GM19372 (cell line): Measurements from ENCODE around the gene PASK.

Source experiments
- ATAC-seq: cut with Tn5 transposase; IDR thresholded peaks from one replicate; pipeline ENCODE4 v1.9.1; 2021; ENCODE audit warnings: mild to moderate bottlenecking, low read depth, moderate library complexity; ENCODE audit not compliant: unreplicated experiment

The PASK gene

DNA sequence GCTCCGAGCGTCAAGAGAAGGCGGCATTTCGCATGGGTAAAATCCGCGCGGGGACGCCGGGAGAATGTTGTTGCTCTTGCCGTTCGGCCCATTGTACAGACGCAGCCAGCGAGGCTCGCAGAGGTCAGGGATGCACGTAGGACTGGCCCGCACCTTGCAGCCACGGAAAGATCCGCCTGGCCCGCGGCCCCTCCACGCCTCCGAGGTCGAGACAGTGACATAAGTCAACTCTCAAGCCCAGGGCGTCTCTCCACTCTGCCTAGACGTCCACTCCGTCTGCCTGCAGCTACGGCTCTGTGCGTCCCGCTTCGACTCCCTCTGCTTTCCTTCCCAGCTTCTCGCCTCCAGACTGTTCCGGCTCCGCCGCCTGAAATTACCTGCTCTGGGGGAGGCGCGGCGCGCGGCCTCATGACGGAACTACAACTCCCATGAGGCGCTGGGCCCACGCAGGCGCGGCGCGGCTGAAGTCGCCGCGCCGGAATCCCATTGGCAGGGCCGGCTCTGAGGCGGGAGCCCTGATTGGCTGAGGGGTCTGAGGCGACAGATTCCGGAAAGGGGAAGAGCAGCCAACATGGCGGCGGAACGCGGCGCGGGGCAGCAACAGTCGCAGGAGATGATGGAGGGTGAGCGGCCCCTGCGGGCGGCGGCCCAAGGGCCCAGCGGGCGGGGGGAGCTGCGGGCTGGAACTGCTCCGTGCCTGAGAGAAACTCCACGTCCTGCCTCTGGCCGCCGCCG, 820 bp upstream of the PASK start, which contains the start of gene PPP1R7:
TSS of gene PPP1R7 (plus strand) at position 543 of the 735 bp plus-strand sequence. CDS start at position 572, 29 bp downstream.
- ATAC-seq, result peak; percentile 67

GRCh38 chr2:241149675-241149924, 328 bp upstream of the PASK start:
- ATAC-seq, result peak; percentile 9

DNA sequence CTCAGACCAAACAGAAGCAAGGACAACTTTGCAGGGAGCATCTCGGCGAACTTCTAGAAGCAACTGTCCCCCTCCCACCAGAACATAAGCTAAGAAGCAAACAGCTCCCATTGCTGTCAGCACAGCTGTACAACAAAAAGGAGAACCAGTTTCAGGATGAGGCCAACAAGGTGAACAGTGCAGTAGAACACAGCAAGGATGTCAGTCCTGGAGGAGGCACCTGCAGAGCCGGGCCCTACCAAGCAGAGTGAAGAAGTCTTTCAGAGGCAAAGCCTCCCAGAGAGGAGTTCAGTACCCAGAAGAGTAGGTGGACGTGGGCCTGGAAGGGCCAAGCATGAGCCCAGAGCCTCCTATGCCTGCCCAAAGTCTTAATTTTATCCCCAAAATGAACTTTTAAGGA, 1.0 kb downstream of the PASK start:
- no peak for ATAC-seq

GRCh38 chr2:241147336-241147735, 1.9 kb downstream of the PASK start:
- ATAC-seq, result no peak

DNA sequence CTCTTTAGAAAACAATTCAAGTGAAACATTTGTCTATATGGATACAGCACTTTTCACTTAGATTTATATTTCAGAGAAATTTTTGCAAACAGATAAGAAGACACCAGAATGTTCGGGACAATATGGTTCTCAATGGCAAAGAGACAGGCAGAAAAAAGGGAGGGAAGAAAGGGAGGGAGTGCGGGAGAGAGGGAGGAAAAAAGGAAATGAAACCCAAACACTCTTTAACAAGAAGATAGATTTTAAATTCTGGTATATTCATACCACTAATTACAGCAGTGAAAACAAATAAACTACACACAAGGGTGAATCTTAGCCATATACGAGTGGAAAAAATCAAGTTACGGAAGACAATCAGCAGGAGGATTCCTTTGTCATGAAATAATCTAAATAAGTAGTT, 3.0 kb downstream of the PASK start:
- ATAC-seq, result no peak

DNA sequence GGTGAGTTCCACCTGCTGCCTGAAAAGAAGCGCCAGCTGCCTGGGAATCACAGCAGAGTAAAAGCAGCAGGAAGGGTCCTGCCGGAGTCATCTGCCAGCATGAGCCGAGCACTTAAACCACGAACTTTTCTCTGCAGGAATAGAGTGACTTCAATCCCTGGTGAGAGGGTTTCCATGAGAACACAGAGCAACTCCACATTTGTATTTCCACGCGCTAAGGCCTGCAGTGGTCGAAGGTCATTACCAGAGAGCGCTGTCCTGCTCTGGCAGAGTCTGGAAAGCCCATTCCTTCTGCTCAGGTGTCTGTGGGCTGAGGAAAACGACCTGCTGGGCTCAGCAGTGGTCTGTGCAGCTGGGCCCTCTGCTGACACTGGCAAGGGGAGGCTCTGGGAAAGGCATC, 6.7 kb downstream of the PASK start:
- no peak for ATAC-seq

DNA sequence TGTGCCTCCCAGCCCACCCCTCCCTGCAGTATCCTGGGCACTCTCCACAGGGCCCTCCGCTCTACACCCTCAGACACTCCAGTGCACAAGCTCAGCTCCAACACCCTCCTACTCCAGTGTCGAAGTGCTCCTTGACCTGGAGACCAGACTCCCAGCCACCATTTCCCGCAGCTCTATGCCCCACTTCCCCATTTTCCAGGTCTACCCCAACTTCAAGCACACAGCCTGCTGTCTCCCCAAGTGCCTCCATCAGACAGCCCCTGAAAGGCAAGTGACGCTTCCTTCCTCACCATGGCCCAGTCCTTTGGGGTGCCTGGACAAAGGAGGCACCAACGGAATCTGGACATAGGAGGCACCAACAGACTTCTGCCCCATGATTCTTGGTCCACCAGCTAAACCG, 7.2 kb downstream of the PASK start:
- ATAC-seq, result no peak

GRCh38 chr2:241141214-241141770, 8.0 kb downstream of the PASK start:
- no peak for ATAC-seq

DNA sequence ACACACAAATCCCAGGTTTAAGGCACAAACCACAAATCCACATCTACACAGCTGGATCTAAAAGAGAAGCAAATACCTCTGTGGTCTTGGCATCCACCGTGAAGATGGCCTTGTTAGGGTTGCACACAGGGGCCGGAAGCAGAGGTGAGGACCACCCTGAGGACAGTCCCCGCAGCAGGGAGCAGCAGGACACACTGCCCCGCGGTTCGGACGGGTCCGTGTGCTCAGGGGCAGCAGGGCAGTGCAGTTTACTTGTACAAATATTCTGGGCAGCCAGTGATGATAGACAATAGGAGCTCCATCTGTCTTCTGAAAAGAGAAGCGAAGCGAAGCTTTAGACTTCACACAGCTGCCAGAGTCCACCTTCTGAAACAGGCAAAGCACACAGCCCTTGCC, 8.8 kb downstream of the PASK start:
- ATAC-seq, result no peak

- ATAC-seq, result no peak
These were observed 9.5 kb downstream of the PASK start for GRCh38 chr2:241139531-241140444.

- ATAC-seq, result no peak
These were observed 10.8 kb downstream of the PASK start for GRCh38 chr2:241138471-241138870.

GRCh38 chr2:241137276-241138190, 11.7 kb downstream of the PASK start:
- no peak for ATAC-seq

GRCh38 chr2:241136661-241137260, 12.5 kb downstream of the PASK start:
- no peak for ATAC-seq

GRCh38 chr2:241136191-241136590, 13.1 kb downstream of the PASK start:
- ATAC-seq, result no peak

- ATAC-seq, result no peak
These were observed 13.5 kb downstream of the PASK start for GRCh38 chr2:241135737-241136136.

GRCh38 chr2:241134711-241135110, 14.6 kb downstream of the PASK start:
- ATAC-seq, result no peak

GRCh38 chr2:241133436-241133820, 15.8 kb downstream of the PASK start:
- no peak for ATAC-seq

GRCh38 chr2:241132538-241133435, 16.5 kb downstream of the PASK start:
- no peak for ATAC-seq

DNA sequence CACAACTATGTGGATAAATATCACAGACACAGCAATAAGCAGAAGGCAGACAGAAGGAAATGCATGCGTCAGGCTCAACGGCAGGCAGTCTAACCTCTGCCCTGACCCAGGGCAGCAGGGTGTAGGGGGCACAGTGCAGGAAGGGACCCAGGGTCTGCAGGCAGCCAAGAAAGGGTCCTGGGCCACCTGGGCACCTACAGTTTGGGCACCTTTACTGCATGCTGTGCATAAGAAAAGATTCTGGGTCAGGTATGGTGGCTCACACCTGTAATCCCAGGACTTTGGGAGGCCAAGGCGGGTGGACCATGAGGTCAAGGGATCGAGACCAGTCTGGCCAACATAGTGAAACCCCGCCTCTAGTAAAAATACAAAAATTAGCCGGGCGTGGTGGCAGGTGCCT, 17.7 kb downstream of the PASK start:
- ATAC-seq, result no peak
